Stimulated activated naive B cell treated with anti-CD40 and anti-IgM and Interleukin-4, amounts not matched to agents 10 μg/mL and 1 μg/mL and 100 μg/mL, for 72 hours (primary cell): ENCODE data around the gene SNURF.
"Not testable (repeated sequence)": the region's sequence is repeated elsewhere in the genome, so short reads cannot be mapped to it uniquely, and the experiment has no call there.

Experiments used
- ATAC-seq, 2 donors: fragments of 150-1000 bp; cut with Tn5 transposase; replicated peaks; 2 replicates each; pipeline ENCODE4 v1.10.0; 2021; ENCODE audit warnings: moderate library complexity in 1 of 2
- DNase-seq: peaks from one replicate; pipeline ENCODE4 v3.0.0; 2021
- H3K27ac Mint-ChIP-seq: one replicate; pipeline ENCODE4 v1.8.0; 2022; ENCODE audit warnings: mild to moderate bottlenecking, mixed read lengths
- H3K27me3 Mint-ChIP-seq, 2 donors: one replicate each; pipeline ENCODE4 v1.8.0; 2022; ENCODE audit warnings: mixed read lengths in 2 of 2
- H3K36me3 Mint-ChIP-seq, 2 donors: one replicate each; pipeline ENCODE4 v1.8.0; 2022; ENCODE audit warnings: mixed read lengths in 2 of 2, mild to moderate bottlenecking in 1 of 2
- H3K4me1 Mint-ChIP-seq, 2 donors: one replicate each; pipeline ENCODE4 v1.8.0; 2022; ENCODE audit warnings: mixed read lengths in 2 of 2, mild to moderate bottlenecking in 1 of 2
- H3K4me3 Mint-ChIP-seq, 2 donors: one replicate each; pipeline ENCODE4 v1.8.0; 2022; ENCODE audit warnings: mild to moderate bottlenecking in 2 of 2, mixed read lengths in 2 of 2, moderate library complexity in 1 of 2
- H3K9me3 Mint-ChIP-seq, 2 donors: one replicate each; pipeline ENCODE4 v1.8.0; 2022; ENCODE audit warnings: mixed read lengths in 2 of 2, mild to moderate bottlenecking in 1 of 2

The SNURF gene

GRCh38 chr15:24948495-24948894 is 6.3 kb upstream of the SNURF start:
- H3K4me1 Mint-ChIP-seq, result no peaks in the 10 kb centered on the region
- H3K36me3 Mint-ChIP-seq, result no peaks in the 10 kb centered on the region
- ATAC-seq, result no peak
- no peaks in the 10 kb centered on the region for H3K9me3 Mint-ChIP-seq
- no peaks in the 10 kb centered on the region for H3K27me3 Mint-ChIP-seq
- no peak overlapping the region for H3K27ac Mint-ChIP-seq
- H3K4me3 Mint-ChIP-seq, result no peak overlapping the region
- no peak for DNase-seq

- peak overlapping the region; percentile 97 to 99 for H3K4me3 Mint-ChIP-seq
- ATAC-seq (peak in 1 of 2 donors; percentile 4), DNase-seq (no peak)
- peaks cover 2 to 5% of the 10 kb centered on the region in 2 donors for H3K9me3 Mint-ChIP-seq
- H3K27ac Mint-ChIP-seq, result peak overlapping the region; percentile 98
- H3K36me3 Mint-ChIP-seq, result peaks cover 2 to 3% of the 10 kb centered on the region in 2 donors
- H3K27me3 Mint-ChIP-seq, result no peaks in the 10 kb centered on the region
- H3K4me1 Mint-ChIP-seq, result peaks cover 2 to 6% of the 10 kb centered on the region in 2 donors
These were observed 739 bp downstream of the SNURF start for GRCh38 chr15:24955531-24955921.

DNA sequence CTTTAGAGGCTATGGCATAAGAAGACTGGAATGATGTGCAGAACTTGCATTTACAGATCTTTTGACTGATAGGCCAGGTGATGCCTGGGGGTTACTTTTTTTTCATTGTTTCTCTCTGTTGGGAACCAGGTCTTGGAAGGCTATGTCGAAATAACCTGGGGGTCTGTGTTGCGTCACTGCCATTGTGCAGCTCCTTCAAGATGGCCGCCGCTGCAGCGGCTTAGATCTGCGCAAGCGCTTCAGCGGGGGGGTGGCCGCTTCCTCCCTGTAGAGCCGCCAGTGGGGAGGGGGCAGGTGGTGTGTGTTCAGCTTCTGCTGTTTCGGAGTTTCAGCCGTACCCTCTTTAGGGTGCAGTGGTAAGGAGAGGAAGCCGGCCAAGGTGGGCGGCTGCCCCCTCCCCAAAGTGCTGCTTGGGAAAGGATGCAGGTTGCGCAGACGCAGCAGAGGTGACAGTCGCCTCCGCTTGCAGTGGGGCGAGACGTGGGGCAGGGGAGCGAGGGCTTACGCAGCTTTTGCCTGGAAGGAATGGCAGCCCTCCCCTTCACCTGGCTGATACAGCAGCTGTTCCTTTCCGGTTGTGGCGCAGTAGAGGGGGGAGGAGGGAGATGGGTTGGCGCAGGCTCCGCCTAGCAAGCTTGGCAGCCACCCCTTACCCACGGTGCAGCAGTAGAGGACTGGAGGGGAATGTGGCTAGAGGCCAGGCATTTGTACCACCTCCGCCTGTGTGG is 1.5 kb downstream of the SNURF start:
- Mint-ChIP-seq H3K4me1 (peaks cover 6 to 7% of the 10 kb centered on the region in 2 donors), H3K36me3 (peaks cover 2 to 3% of the 10 kb centered on the region in 2 donors), H3K4me3 (peak overlapping the region; percentile 97 to 99), H3K9me3 (peaks cover 2 to 5% of the 10 kb centered on the region in 2 donors), H3K27ac (peak overlapping the region; percentile 98), H3K27me3 (no peaks in the 10 kb centered on the region)
- ATAC-seq (peak; percentile 76 to 80), DNase-seq (peak; percentile 59)

GRCh38 chr15:24957691-24958090 is 2.9 kb downstream of the SNURF start:
- peak overlapping the region in 1 of 2 donors; percentile 56 for H3K4me3 Mint-ChIP-seq
- no peak overlapping the region for H3K27ac Mint-ChIP-seq
- no peaks in the 10 kb centered on the region for H3K27me3 Mint-ChIP-seq
- ATAC-seq (no peak), DNase-seq (no peak)
- peaks cover 2 to 5% of the 10 kb centered on the region in 2 donors for H3K9me3 Mint-ChIP-seq
- peaks cover 2 to 3% of the 10 kb centered on the region in 2 donors for H3K36me3 Mint-ChIP-seq
- H3K4me1 Mint-ChIP-seq, result peaks cover 6 to 7% of the 10 kb centered on the region in 2 donors

DNA sequence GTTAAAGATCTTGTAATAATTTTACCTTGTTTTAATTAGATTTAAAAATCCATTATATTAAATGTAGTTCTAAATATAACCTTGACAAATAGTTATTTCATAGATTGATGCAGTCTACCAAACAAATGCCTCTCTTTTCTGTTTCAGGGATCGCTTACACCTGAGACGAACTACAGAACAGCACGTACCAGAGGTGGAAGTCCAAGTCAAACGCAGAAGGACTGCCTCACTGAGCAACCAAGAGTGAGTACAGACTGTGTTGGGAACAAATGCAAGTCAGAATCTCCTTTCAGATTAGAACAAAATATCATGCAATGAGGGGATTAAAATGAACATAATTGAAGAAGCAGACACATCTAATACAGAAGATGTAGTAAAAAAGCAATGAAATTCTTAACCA is 7.2 kb downstream of the SNURF start:
- Mint-ChIP-seq H3K27ac (no peak overlapping the region), H3K4me3 (no peak overlapping the region), H3K4me1 (peaks cover 4 to 7% of the 10 kb centered on the region in 2 donors), H3K9me3 (peaks cover 3 to 4% of the 10 kb centered on the region in 2 donors), H3K27me3 (no peaks in the 10 kb centered on the region), H3K36me3 (peaks cover 10 to 32% of the 10 kb centered on the region in 2 donors)
- no peak for ATAC-seq
- DNase-seq, result no peak

DNA sequence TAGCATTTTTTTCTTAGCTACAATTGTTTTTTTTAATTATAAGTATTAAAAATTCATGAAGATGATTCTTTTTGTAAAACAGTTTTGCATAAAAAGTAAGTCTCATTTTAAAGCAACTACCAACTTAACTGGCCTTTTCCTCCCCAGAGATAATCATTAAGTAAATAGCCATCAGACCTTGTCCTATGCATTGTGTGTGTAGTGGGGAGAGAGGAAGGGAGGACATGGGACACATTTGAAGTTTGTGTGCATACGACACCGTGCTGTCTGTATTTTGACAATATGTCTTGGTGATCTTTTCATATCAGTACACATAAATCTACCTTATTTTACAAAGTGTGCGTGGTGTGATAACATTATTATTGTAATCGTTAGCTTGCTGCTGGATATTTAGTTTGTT is 8.1 kb downstream of the SNURF start:
- H3K36me3 Mint-ChIP-seq, result peaks cover 16 to 38% of the 10 kb centered on the region in 2 donors
- H3K4me3 Mint-ChIP-seq, result no peak overlapping the region
- no peaks in the 10 kb centered on the region for H3K27me3 Mint-ChIP-seq
- no peak overlapping the region for H3K27ac Mint-ChIP-seq
- ATAC-seq (no peak), DNase-seq (no peak)
- H3K4me1 Mint-ChIP-seq, result peaks cover 0 to 7% of the 10 kb centered on the region in 2 donors
- peaks cover 0 to 4% of the 10 kb centered on the region in 2 donors for H3K9me3 Mint-ChIP-seq

DNA sequence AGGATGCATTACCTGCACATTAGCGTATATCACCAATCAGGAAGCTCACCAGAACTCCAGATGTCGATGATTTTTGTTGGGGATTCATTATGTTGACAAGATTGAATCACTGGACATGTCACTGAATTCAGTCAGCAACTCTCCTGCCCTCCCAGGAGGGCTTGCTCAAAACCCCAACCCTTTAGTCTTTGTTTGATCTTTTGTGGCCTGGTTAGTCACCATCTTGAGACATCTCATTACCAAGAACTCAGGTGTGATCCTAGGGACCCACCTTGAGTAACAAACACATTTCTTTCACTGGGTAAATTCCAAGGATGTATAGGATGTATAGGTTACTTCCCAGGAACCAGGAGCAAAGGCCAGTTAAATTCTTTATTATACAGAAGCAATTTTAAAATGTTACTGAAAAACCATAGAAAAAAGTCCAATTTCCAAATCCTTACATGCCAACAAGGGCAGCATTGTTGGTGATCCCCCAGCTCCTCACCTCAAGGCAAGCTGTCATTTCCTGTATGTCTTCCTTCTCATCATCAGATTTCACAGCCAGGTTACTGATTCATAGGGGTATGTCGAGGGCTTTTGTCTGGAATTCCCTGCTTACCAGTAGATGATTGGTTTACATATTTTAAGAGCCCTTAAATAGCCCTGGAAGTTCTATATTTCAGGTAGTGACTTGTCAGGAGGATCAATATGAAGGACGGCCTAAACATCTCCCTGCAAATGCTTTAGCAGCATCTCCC is 11.7 kb downstream of the SNURF start:
- H3K27ac Mint-ChIP-seq, result no peak overlapping the region
- no peaks in the 10 kb centered on the region for H3K4me1 Mint-ChIP-seq
- H3K27me3 Mint-ChIP-seq, result no peaks in the 10 kb centered on the region
- H3K36me3 Mint-ChIP-seq, result peaks cover 21 to 44% of the 10 kb centered on the region in 2 donors
- DNase-seq, result no peak
- H3K9me3 Mint-ChIP-seq, result peaks cover 0 to 3% of the 10 kb centered on the region in 2 donors
- ATAC-seq, result no peak
- H3K4me3 Mint-ChIP-seq, result no peak overlapping the region

DNA sequence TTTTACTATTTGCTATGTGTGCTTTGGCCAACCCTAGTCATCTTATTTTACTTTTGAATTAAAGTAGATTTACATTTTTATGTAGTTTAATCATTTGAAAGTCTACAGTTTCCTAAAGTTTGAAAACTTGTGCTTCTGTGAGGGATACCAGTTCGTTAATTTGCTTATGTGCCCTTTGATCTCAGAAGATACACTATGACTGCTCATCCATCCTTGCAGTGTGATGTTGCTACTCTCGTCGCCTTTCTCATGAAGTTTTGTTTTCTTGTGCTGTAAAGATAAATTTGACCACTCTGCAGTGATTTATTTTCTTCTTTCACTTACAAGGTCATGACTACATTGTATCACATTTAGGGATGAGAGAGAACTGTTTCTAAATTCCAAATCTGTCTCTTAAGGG is 16.3 kb downstream of the SNURF start:
- H3K4me1 Mint-ChIP-seq, result no peaks in the 10 kb centered on the region
- peaks cover 32 to 46% of the 10 kb centered on the region in 2 donors for H3K36me3 Mint-ChIP-seq
- DNase-seq, result no peak
- ATAC-seq, result no peak
- H3K27ac Mint-ChIP-seq, result no peak overlapping the region
- no peaks in the 10 kb centered on the region for H3K27me3 Mint-ChIP-seq
- H3K9me3 Mint-ChIP-seq, result peaks cover 9 to 10% of the 10 kb centered on the region in 2 donors
- H3K4me3 Mint-ChIP-seq, result no peak overlapping the region

DNA sequence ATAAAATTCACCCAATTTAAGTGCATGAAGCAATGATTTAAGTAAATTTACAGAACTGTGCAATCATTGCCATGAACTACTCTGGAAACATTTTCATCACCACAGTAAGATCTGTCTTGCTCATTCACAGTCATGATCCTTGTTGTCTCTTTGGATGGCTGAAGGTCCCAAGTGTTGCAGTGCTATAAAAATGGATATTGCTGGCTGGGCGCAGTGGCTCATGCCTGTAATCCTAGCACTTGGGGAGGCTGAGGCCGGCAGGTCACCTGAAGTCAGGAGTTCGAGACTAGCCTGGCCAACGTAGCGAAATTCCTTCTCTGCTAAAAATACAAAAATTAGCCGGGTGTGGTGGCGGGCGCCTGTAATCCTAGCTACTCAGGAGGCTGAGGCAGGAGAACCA is 17.0 kb downstream of the SNURF start:
- Mint-ChIP-seq H3K27me3 (no peaks in the 10 kb centered on the region), H3K4me1 (no peaks in the 10 kb centered on the region), H3K27ac (no peak overlapping the region), H3K36me3 (peaks cover 39 to 47% of the 10 kb centered on the region in 2 donors), H3K9me3 (peaks cover 11 to 15% of the 10 kb centered on the region in 2 donors), H3K4me3 (no peak overlapping the region)
- ATAC-seq, result no peak
- no peak for DNase-seq

DNA sequence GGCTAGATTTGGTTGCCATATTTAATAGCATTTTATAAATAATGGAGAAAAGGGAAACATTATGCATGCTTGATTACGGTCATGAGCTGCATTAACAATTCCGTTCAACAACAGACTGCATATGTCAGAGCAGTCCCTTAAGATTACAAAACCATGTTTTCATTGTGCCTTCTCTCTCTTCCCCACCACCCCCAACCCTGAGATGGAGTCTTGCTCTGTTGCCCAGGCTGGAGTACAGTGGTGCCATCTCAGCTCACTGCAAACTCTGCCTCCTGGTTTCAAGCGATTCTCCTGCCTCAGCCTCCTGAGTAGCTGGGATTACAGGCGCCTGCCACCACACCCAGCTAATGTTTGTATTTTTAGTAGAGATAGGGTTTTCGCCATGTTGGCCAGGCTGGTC is 17.9 kb downstream of the SNURF start:
- Mint-ChIP-seq H3K36me3 (peaks cover 39 to 50% of the 10 kb centered on the region in 2 donors), H3K9me3 (peaks cover 12 to 15% of the 10 kb centered on the region in 2 donors), H3K27ac (peak overlapping the region; percentile 69)
- H3K27me3 Mint-ChIP-seq, ATAC-seq, H3K4me1 Mint-ChIP-seq, H3K4me3 Mint-ChIP-seq, DNase-seq: not testable (repeated sequence)

GRCh38 chr15:24976932-24977331 is 22.1 kb downstream of the SNURF start:
- Mint-ChIP-seq H3K27me3 (no peaks in the 10 kb centered on the region), H3K4me1 (peaks cover 0 to 2% of the 10 kb centered on the region in 2 donors), H3K36me3 (peaks cover 56 to 68% of the 10 kb centered on the region in 2 donors), H3K27ac (no peak overlapping the region), H3K9me3 (peaks cover 12 to 20% of the 10 kb centered on the region in 2 donors), H3K4me3 (no peak overlapping the region)
- ATAC-seq, result no peak
- DNase-seq, result no peak

GRCh38 chr15:24977686-24978085 is 22.9 kb downstream of the SNURF start:
- Mint-ChIP-seq H3K27ac (no peak overlapping the region), H3K4me3 (no peak overlapping the region), H3K36me3 (peaks cover 60 to 75% of the 10 kb centered on the region in 2 donors), H3K9me3 (peaks cover 12 to 20% of the 10 kb centered on the region in 2 donors), H3K4me1 (peaks cover 0 to 2% of the 10 kb centered on the region in 2 donors), H3K27me3 (no peaks in the 10 kb centered on the region)
- DNase-seq (no peak), ATAC-seq (no peak)

GRCh38 chr15:24985224-24985623 is 30.4 kb downstream of the SNURF start:
- H3K9me3 Mint-ChIP-seq, result peaks cover 17 to 23% of the 10 kb centered on the region in 2 donors
- ATAC-seq (no peak), DNase-seq (no peak)
- H3K27ac Mint-ChIP-seq, result no peak overlapping the region
- no peaks in the 10 kb centered on the region for H3K4me1 Mint-ChIP-seq
- no peaks in the 10 kb centered on the region for H3K27me3 Mint-ChIP-seq
- no peak overlapping the region for H3K4me3 Mint-ChIP-seq
- peaks cover 55 to 71% of the 10 kb centered on the region in 2 donors for H3K36me3 Mint-ChIP-seq

GRCh38 chr15:24986653-24987052 is 31.9 kb downstream of the SNURF start:
- no peaks in the 10 kb centered on the region for H3K27me3 Mint-ChIP-seq
- no peak for ATAC-seq
- peaks cover 18 to 24% of the 10 kb centered on the region in 2 donors for H3K9me3 Mint-ChIP-seq
- DNase-seq, result no peak
- H3K4me3 Mint-ChIP-seq, result no peak overlapping the region
- H3K36me3 Mint-ChIP-seq, result peaks cover 53 to 74% of the 10 kb centered on the region in 2 donors
- H3K4me1 Mint-ChIP-seq, result no peaks in the 10 kb centered on the region
- H3K27ac Mint-ChIP-seq, result no peak overlapping the region
